ENCODE measurements around the gene RUFY2. TPM values are rescaled to one million over a fixed set of nuclear protein-coding genes. Genes with fewer than 3 reads are reported as not detected.

Gene RUFY2
- total RNA-seq, 1 donor from 2014 or later, result 22.4 TPM

DNA sequence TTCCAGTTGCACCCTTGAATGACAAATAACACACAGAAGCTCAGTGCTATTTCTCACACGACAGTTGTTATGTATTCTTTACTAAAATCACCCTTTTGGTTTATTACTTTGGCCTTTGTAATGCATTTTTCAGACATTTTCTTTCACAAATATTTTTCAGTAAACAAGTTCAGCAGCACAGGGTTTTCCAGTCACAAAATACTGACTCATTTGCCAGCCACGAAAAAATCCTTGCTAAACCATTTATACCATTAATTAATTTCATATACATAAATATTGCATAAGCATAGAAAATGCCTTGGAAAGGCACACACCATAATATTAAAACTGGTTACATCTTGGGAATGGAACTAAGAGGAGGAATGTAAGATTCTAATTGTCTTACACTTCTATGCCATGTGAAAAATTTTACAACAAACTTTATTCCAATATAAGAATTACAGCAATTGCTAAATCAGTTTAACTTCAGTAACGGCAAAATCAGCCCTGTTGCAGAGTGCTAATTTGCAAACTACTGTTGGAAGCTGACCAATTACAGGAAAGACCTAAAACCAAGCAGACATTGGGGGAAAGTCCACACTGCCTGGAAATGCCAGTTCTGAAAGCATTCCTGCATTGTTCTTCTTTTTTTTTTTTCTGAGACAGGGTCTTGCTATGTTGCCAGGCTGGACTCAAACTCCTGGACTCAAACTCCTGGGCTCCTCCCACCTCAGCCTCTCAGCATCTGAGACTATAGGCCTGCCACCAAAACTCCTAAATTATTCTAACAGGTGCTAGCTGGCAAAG, 42.8 kb downstream of the RUFY2 start:
- no peak for DNase-seq (ENCODE audit: low read depth, low spot score)
- H3K4me1 Mint-ChIP-seq, result no peaks in the 10 kb centered on the region
- peaks cover 8% of the 10 kb centered on the region for H3K36me3 Mint-ChIP-seq (ENCODE audit: low read depth)
- no peak overlapping the region for H3K27ac Mint-ChIP-seq (ENCODE audit: unreplicated experiment)
- no peaks in the 10 kb centered on the region for H3K9me3 Mint-ChIP-seq
- H3K4me3 Mint-ChIP-seq, result no peak overlapping the region
- TF ChIP-seq CTCF (conservative IDR thresholded peaks at IDR 0.05), result no peak
- H3K27me3 Mint-ChIP-seq (ENCODE audit: low read depth), result no peaks in the 10 kb centered on the region

DNA sequence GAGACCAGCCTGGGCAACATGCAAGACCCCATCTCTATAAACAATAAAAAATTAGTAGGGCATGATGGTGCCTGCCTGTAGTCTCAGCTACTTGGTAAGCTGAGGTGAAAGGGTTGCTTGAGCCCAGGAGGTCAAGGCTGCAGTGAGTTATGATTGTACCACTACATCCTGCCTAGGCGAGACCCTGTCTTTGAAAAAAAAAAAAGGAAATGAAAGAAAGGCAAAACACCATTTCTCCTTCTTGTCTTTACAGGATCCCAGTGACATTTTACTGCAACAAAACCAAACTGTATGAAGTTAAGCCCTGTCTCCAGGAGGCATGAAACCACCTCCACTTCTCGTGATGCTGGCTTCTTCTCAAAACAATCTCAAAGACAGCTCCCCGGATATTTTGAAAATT, 44.5 kb downstream of the RUFY2 start:
- peaks cover 8% of the 10 kb centered on the region for H3K36me3 Mint-ChIP-seq (ENCODE audit: low read depth)
- H3K4me3 Mint-ChIP-seq, result no peak overlapping the region
- TF ChIP-seq CTCF (conservative IDR thresholded peaks at IDR 0.05), result no peak
- no peaks in the 10 kb centered on the region for H3K4me1 Mint-ChIP-seq
- H3K9me3 Mint-ChIP-seq, result no peaks in the 10 kb centered on the region
- no peaks in the 10 kb centered on the region for H3K27me3 Mint-ChIP-seq (ENCODE audit: low read depth)
- no peak for DNase-seq (ENCODE audit: low read depth, low spot score)
- no peak overlapping the region for H3K27ac Mint-ChIP-seq (ENCODE audit: unreplicated experiment)

GRCh38 chr10:68359189-68359588, 47.9 kb downstream of the RUFY2 start:
- no peak overlapping the region for H3K27ac Mint-ChIP-seq (ENCODE audit: unreplicated experiment)

GRCh38 chr10:68353537-68353936, 53.5 kb downstream of the RUFY2 start:
- Mint-ChIP-seq H3K4me3 (no peak overlapping the region), H3K36me3 (ENCODE audit: low read depth) (peaks cover 13% of the 10 kb centered on the region), H3K27me3 (ENCODE audit: low read depth) (no peaks in the 10 kb centered on the region), H3K4me1 (no peaks in the 10 kb centered on the region), H3K27ac (ENCODE audit: unreplicated experiment) (no peak overlapping the region), H3K9me3 (no peaks in the 10 kb centered on the region)
- TF ChIP-seq CTCF (conservative IDR thresholded peaks at IDR 0.05), result no peak
- DNase-seq (ENCODE audit: low read depth, low spot score), result no peak

More at GRCh38 chr10:68359189-68359588, 47.9 kb downstream of the RUFY2 start:
- H3K4me3 Mint-ChIP-seq, result no peak overlapping the region
- no peak for TF ChIP-seq CTCF (conservative IDR thresholded peaks at IDR 0.05)
- no peak for DNase-seq (ENCODE audit: low read depth, low spot score)
- no peaks in the 10 kb centered on the region for H3K27me3 Mint-ChIP-seq (ENCODE audit: low read depth)
- no peaks in the 10 kb centered on the region for H3K4me1 Mint-ChIP-seq
- H3K9me3 Mint-ChIP-seq, result no peaks in the 10 kb centered on the region
- H3K36me3 Mint-ChIP-seq (ENCODE audit: low read depth), result peaks cover 5% of the 10 kb centered on the region

- no peaks in the 10 kb centered on the region for H3K4me1 Mint-ChIP-seq
- DNase-seq (ENCODE audit: low read depth, low spot score), result peak; percentile 36
- TF ChIP-seq CTCF (conservative IDR thresholded peaks at IDR 0.05), result peak; percentile 77
- peaks cover 15% of the 10 kb centered on the region for H3K36me3 Mint-ChIP-seq (ENCODE audit: low read depth)
- no peak overlapping the region for H3K27ac Mint-ChIP-seq (ENCODE audit: unreplicated experiment)
- H3K27me3 Mint-ChIP-seq (ENCODE audit: low read depth), result no peaks in the 10 kb centered on the region
- H3K9me3 Mint-ChIP-seq, result no peaks in the 10 kb centered on the region
- peak overlapping the region; percentile 13 for H3K4me3 Mint-ChIP-seq
Observed at GRCh38 chr10:68348265-68348741, 58.8 kb downstream of the RUFY2 start.

Data from neural crest cell (in vitro differentiated cells).